GM19025 (cell line): Measurements from ENCODE around the gene MIPOL1.
"Not testable (repeated sequence)": the region's sequence is repeated elsewhere in the genome, so short reads cannot be mapped to it uniquely, and the experiment has no call there.

ENCODE experiments used
- ATAC-seq: cut with Tn5 transposase; IDR thresholded peaks from one replicate; pipeline ENCODE4 v1.9.1; 2021; ENCODE audit warnings: mild to moderate bottlenecking, low read depth, moderate library complexity; ENCODE audit not compliant: unreplicated experiment

Gene MIPOL1, protein sequence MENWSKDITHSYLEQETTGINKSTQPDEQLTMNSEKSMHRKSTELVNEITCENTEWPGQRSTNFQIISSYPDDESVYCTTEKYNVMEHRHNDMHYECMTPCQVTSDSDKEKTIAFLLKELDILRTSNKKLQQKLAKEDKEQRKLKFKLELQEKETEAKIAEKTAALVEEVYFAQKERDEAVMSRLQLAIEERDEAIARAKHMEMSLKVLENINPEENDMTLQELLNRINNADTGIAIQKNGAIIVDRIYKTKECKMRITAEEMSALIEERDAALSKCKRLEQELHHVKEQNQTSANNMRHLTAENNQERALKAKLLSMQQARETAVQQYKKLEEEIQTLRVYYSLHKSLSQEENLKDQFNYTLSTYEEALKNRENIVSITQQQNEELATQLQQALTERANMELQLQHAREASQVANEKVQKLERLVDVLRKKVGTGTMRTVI

DNA sequence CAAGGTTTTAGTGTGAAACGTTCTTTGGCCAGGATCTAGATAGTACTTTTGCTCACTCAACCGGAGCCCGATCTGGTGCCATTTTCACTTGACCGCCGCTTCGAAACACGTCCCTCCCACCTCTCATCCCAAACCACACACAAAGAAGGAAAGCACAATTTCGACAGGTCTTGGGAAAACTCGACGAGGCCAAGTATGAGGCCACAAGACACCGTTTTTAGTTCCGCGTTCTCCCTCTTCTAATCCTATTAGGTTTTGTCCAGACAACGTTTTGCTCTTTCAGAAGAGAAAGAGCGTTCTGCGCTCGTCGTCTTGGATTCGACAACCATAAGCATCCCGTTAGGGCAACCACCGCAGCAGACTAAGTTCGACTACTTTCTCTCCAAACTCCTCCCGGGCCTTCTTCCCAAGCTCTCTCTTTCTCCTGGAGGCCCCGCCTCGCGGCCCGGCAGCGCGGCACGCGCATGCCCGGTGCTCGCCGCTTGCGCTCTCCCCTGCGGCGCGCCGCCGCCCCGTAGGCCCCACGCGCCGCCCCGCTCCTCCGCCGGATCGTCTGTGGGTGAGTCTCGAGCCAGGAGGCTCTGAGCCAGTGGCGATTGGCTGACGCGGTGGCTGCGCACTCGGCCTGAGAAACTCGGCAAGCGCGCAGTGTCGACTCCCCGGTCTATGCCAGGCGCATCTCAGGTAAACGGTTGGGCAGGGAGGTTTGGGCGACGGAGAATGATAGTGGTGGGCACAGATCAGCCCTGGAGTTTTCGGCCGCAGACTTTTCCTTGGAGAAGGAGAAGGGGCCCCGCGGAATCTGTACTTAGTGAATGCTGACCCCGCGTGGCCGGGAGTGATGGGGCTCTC, at the start of gene MIPOL1:
MIPOL1 (plus strand) TSS at position 517 of the 852 bp plus-strand sequence. CDS start 49,952 bp downstream, outside the sequence.
- ATAC-seq, result no peak

DNA sequence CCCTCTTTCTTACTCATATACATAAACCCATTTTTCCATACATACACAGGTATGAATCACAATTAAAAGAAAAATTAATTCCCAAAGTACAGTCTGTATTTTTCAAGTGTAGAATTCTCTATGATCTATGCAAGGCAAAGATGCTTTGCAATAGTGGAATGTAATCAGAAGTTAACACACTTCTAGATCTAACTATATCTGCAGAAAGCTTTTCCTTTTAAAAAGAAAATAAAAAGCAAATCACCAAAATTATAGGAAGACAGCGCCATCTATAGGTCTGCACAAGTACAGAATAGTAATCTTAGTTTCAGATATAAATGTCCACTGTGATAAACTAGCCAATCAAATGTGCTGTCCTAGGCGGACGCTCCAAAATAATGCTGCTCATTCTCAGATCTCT, 47.3 kb upstream of the MIPOL1 start:
- no peak for ATAC-seq

GRCh38 chr14:37153005-37153404, 44.7 kb upstream of the MIPOL1 start:
- no peak for ATAC-seq

GRCh38 chr14:37153483-37153882, 44.3 kb upstream of the MIPOL1 start:
- no peak for ATAC-seq

DNA sequence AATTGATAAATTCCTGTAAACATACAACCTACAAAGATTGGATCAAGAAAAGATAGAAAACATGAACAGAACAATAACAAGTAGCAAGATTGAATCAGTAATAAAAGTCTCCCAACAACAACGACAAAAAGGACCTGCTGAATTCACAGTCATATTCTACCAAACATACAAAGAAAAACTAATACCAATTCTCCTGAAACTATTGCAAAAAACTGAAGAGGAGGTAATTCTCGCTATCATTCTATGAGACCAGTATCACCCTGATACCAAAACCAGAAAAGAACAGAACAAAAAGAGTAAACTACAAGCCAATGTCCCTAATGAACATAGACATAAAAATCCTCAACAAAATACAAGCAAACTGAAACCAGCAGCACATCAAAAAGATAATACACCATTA, 39.8 kb upstream of the MIPOL1 start:
- no peak for ATAC-seq

DNA sequence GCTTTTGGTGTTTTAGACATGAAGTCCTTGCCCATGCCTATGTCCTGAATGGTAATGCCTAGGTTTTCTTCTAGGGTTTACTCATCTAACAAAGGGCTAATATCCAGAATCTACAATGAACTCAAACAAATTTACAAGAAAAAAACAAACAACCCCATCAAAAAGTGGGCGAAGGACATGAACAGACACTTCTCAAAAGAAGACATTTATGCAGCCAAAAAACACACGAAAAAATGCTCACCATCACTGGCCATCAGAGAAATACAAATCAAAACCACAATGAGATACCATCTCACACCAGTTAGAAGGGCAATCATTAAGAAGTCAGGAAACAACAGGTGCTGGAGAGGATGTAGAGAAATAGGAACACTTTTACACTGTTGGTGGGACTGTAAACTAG, 35.4 kb upstream of the MIPOL1 start:
- ATAC-seq, result not testable (repeated sequence)

- no peak for ATAC-seq
These were observed 31.9 kb upstream of the MIPOL1 start for GRCh38 chr14:37165794-37166193.

GRCh38 chr14:37167151-37168047, 30.3 kb upstream of the MIPOL1 start:
- ATAC-seq, result no peak

DNA sequence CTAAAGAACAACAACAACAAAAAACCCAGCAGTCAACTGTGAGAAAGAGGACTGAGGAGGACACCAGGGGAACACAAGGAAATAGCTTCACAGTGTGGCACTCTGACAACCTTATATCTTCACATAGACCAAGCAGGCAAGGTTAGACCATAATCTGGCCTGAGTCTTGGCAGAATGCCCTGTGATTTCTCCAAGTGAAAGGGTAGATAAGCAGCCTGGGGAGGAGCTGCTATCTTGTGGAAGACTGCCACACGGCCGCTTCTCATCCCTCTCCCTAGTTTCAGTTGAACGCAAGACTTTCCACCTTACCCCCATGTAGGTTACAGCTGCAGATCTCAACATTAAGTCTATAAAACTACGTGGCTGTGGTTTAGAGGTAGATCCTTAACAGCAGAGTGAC, 29.0 kb upstream of the MIPOL1 start:
- ATAC-seq, result no peak

- no peak for ATAC-seq
These were observed 27.5 kb upstream of the MIPOL1 start for GRCh38 chr14:37170237-37170636.

DNA sequence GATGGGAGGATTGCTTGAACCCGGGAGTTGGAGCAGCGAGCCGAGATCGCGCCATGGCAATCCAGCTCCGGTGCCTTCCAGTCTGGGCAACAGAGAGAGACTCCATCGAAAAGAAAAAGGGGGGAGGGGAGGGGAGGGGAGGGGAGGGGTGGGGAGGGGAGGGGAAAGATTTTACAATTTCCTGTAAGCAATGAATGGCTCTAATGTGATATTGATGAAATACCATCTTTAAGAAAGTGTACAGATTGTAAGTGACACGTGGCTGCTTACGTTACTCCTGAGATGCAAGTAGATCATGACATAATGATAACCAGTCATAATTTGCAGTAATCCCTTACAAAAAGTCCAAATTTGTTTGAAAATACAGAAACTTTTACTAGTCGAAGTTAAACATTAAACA, 26.7 kb upstream of the MIPOL1 start:
- no peak for ATAC-seq

DNA sequence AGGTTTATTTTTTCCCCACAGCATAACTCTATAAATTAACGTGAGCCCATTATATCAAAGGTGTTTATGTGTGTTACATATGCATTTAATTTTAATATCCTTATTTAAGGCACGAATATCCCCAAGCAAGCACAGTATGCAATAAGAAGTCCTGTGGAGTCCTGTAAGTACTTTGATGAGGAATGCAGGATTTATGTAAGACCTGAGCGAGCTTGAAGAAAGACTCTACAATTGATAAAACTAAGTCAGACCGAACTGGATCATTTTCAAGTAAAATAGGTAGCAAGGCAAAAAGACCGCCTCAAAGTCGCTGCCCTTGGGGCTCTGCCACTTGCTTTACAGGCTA, 26.1 kb upstream of the MIPOL1 start:
- ATAC-seq, result no peak

GRCh38 chr14:37172024-37172869, 25.5 kb upstream of the MIPOL1 start, which contains the start of gene SLC25A21:
SLC25A21 (minus strand) TSS chr14:37172606.
- no peak for ATAC-seq

GRCh38 chr14:37172936-37173614, 24.7 kb upstream of the MIPOL1 start:
- ATAC-seq, result no peak

GRCh38 chr14:37179896-37180502, 17.7 kb upstream of the MIPOL1 start:
- ATAC-seq, result no peak

DNA sequence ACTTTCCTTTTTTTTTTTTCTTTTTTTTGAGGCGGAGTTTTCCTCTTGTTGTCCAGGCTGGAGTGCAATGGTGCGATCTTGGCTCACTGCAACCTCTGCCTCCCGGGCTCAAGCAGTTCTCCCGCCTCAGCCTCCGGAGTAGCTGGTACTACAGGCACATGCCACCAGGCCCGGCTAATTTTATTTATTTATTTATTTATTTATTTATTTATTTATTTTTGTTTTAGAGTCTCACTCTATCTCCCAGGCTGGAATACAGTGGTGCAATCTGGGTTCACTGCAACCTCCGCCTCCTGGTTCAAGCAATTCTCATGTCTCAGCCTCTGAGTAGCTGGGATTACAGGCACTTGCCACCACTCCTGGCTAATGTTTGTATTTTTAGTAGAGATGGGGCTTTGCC, 16.9 kb upstream of the MIPOL1 start:
- ATAC-seq, result not testable (repeated sequence)

DNA sequence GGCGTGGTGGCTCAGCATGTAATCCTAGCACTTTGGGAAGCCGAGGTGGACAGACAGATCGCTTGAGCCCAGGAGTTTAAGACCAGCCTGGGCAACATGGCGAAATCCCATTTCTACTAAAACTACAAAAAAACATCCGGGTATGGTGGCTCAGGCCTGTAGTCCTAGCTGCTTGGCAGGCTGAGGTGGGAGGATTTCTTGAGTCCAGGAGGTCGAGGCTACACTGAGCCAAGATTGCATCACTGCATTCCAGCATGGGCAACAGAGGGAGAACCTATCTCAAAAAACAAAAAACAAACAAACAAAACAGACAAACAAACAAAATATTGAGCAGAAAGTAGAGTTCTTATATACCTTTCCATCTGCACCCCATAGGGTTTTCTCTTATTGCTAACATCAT, 16.3 kb upstream of the MIPOL1 start:
- ATAC-seq, result no peak

DNA sequence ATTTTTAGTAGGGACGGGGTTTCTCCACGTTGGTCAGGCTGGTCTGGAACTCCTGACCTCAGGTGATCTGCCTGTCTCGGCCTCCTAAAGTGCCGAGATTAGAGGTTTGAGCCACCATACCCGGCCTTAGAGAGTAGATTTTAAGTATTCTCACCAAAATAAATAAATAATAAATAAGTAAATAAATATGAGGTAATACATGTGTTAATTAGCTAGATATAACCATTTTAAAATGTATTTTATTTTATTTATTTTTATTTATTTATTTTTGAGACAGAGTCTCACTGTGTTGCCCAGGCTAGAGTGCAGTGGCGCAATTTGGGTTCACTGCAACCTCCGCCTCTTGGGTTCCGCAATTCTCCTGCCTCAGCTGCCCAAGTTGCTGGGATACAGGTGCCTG, 13.2 kb upstream of the MIPOL1 start:
- ATAC-seq, result not testable (repeated sequence)

DNA sequence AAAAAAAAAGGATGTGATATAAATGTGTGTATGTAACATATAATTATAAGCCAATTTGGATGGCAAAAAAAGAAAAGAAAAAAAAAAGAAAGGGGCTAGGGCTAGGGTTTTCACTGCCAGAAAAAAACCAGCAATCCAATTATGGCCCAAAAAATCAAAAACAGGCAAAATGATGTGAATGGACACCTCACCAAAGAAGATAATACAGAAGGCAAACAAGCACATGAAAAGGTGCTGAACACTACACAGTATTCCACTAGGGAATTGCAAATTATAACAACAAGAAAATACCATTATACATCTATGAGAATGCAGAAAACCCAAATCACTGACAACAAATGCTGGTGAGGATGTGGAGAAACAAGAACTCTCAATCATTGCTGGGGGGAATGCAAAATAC, 12.1 kb upstream of the MIPOL1 start:
- ATAC-seq, result no peak
